ENCODE data around the gene LTBP1. TPM values are rescaled to one million over a fixed set of nuclear protein-coding genes. Genes with fewer than 3 reads are reported as not detected.

LTBP1 gene
- total RNA-seq, 1 experiment from 2014 or later: 2.2 TPM

DNA sequence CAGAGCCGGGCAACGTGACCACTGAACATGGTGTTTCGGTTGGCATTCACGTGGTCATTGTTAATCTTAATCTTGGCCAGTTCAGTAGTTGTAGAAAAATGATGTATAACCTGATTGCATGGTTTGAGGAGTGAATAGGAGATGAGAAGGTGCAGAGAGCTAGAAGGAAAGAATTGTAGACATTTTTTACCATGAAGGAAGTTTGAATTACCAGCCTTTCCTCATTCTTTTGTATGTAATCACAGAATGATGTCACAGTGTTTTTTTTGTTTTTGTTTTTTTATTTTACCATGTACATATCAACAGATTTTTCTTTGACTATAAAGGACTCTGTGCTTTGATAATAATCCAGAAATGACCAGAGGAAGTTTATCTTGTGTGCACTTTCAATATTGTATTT, 126.3 kb downstream of the LTBP1 start:
- Histone ChIP-seq H3K9me3 (ENCODE audit: low read depth, low read length, poor library complexity, severe bottlenecking) (no peaks in the 10 kb centered on the region), H3K27me3 (replicated peaks; ENCODE audit: insufficient read depth, low read depth, low read length, poor library complexity) (no peaks in the 10 kb centered on the region), H3K36me3 (ENCODE audit: insufficient read depth, low read length, poor library complexity, severe bottlenecking) (no peaks in the 10 kb centered on the region), H3K27ac (ENCODE audit: low read depth, low read length, poor library complexity, severe bottlenecking) (no peak overlapping the region), H3K4me1 (ENCODE audit: insufficient read depth, low read length, poor library complexity, severe bottlenecking) (no peaks in the 10 kb centered on the region), H3K4me3 (ENCODE audit: low read depth, low read length, poor library complexity, severe bottlenecking) (no peak overlapping the region)
- DNase-seq (ENCODE audit: low spot score): no peak
- ChIA-PET POLR2A (ENCODE audit: low non-redundant PET) (no interaction called here), CTCF (no interaction called here)
- no TSS peak for BruUV-seq (replicated peaks)
- intact Hi-C loops (cut with micrococcal nuclease; ENCODE audit: unreplicated experiment): no loop called here
- TF ChIP-seq, protein P1, sequence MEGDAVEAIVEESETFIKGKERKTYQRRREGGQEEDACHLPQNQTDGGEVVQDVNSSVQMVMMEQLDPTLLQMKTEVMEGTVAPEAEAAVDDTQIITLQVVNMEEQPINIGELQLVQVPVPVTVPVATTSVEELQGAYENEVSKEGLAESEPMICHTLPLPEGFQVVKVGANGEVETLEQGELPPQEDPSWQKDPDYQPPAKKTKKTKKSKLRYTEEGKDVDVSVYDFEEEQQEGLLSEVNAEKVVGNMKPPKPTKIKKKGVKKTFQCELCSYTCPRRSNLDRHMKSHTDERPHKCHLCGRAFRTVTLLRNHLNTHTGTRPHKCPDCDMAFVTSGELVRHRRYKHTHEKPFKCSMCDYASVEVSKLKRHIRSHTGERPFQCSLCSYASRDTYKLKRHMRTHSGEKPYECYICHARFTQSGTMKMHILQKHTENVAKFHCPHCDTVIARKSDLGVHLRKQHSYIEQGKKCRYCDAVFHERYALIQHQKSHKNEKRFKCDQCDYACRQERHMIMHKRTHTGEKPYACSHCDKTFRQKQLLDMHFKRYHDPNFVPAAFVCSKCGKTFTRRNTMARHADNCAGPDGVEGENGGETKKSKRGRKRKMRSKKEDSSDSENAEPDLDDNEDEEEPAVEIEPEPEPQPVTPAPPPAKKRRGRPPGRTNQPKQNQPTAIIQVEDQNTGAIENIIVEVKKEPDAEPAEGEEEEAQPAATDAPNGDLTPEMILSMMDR (conservative IDR thresholded peaks at IDR 0.05; ENCODE audit: low read depth, low read length): no peak

DNA sequence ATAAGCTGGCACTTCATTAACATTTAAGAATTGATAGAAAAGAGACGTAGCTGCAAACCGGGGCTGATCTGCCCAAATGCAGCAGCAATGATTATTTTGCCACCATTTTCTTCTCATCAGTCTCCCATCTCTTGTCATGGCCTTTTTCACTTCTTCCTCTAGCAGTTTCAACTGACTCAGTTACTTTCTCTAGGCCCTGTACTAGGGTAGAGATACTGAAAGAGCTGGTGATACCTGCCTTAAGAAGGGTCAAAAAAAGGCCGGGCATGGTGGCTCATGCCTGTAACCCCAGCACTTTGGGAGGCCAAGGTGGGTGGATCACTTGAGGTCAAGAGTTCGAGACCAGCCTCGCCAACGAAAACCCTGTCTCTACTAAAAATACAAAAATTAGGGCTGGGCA, 127.4 kb downstream of the LTBP1 start:
- Histone ChIP-seq H3K4me1 (ENCODE audit: insufficient read depth, low read length, poor library complexity, severe bottlenecking) (no peaks in the 10 kb centered on the region), H3K27me3 (replicated peaks; ENCODE audit: insufficient read depth, low read depth, low read length, poor library complexity) (no peaks in the 10 kb centered on the region), H3K4me3 (ENCODE audit: low read depth, low read length, poor library complexity, severe bottlenecking) (no peak overlapping the region), H3K36me3 (ENCODE audit: insufficient read depth, low read length, poor library complexity, severe bottlenecking) (no peaks in the 10 kb centered on the region), H3K27ac (ENCODE audit: low read depth, low read length, poor library complexity, severe bottlenecking) (no peak overlapping the region), H3K9me3 (ENCODE audit: low read depth, low read length, poor library complexity, severe bottlenecking) (no peaks in the 10 kb centered on the region)
- ChIA-PET CTCF (no interaction called here), POLR2A (ENCODE audit: low non-redundant PET) (no interaction called here)
- DNase-seq (ENCODE audit: low spot score): no peak
- BruUV-seq (replicated peaks): no TSS peak
- TF ChIP-seq, protein P1 (conservative IDR thresholded peaks at IDR 0.05; ENCODE audit: low read depth, low read length): no peak
- TF ChIP-seq EZH2 (IDR thresholded peaks at IDR 0.05; ENCODE audit: borderline replicate concordance, low read depth, low read length, poor library complexity, severe bottlenecking): no peak
- intact Hi-C loops (cut with micrococcal nuclease; ENCODE audit: unreplicated experiment): no loop called here

DNA sequence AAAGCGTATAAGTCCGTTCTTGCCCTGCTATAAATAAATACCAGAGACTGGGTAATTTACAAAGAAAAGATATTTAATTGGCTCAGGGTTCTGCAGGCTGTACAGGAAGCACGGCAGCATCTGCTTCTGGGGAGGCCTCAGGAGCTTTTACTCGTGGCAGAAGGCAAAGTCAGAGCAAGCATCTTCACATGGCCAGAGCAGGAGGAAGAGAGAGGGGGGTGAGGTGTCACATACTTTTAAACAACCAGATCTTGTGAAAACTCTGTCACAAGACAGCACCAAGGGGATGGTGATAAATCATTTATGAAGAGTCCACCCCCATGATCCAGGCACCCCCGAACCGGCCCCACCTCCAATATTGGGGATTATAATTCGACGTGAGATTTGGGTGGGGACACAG, 130.6 kb downstream of the LTBP1 start:
- Histone ChIP-seq H3K27ac (ENCODE audit: low read depth, low read length, poor library complexity, severe bottlenecking) (no peak overlapping the region), H3K36me3 (ENCODE audit: insufficient read depth, low read length, poor library complexity, severe bottlenecking) (no peaks in the 10 kb centered on the region), H3K9me3 (ENCODE audit: low read depth, low read length, poor library complexity, severe bottlenecking) (no peaks in the 10 kb centered on the region), H3K27me3 (replicated peaks; ENCODE audit: insufficient read depth, low read depth, low read length, poor library complexity) (no peaks in the 10 kb centered on the region), H3K4me3 (ENCODE audit: low read depth, low read length, poor library complexity, severe bottlenecking) (no peak overlapping the region), H3K4me1 (ENCODE audit: insufficient read depth, low read length, poor library complexity, severe bottlenecking) (no peaks in the 10 kb centered on the region)
- intact Hi-C loops (cut with micrococcal nuclease; ENCODE audit: unreplicated experiment): no loop called here
- DNase-seq (ENCODE audit: low spot score): no peak
- ChIA-PET CTCF (no interaction called here), POLR2A (ENCODE audit: low non-redundant PET) (no interaction called here)
- no peak for TF ChIP-seq EZH2 (IDR thresholded peaks at IDR 0.05; ENCODE audit: borderline replicate concordance, low read depth, low read length, poor library complexity, severe bottlenecking)
- TF ChIP-seq, protein P1 (conservative IDR thresholded peaks at IDR 0.05; ENCODE audit: low read depth, low read length): no peak
- BruUV-seq (replicated peaks): no TSS peak
